Measurements from ENCODE around the gene MME.

MME gene

DNA sequence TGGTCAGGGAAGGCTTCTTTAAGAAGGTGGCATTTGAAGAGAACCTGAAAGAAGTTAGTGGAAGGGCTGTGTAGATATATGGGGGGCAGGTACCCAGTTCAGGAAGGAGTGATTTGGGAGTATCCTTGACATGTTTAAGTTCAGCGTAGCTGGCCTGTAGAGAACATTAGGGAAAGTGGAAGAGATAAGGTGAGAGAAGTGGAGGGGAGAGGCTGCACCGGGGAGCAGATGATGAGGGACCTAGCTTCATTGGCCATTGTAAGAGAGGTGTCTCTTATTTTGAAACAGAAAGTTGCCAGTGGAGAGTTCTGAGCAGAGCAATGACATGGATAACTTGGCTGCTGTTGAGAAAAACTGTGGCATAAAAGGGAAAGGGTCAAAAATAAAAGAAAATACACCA lies 44.6 kb upstream of the MME start:
- Histone ChIP-seq H3K4me2 (no peak overlapping the region), H3K27ac (no peak overlapping the region), H3K4me1 (ENCODE audit: low read depth, poor library complexity, severe bottlenecking) (peaks cover 8% of the 10 kb centered on the region), H3K4me3 (IDR thresholded peaks at IDR 0.05; ENCODE audit: insufficient read depth, low read depth, low read length) (no peak overlapping the region), H2AFZ (ENCODE audit: low read depth) (no peak overlapping the region), H3K79me2 (ENCODE audit: insufficient read depth, low read depth) (no peaks in the 10 kb centered on the region), H3K9ac (no peak overlapping the region), H3K36me3 (ENCODE audit: insufficient read depth) (no peaks in the 10 kb centered on the region), H3K27me3 (ENCODE audit: insufficient read depth, low read depth) (no peaks in the 10 kb centered on the region), H4K20me1 (ENCODE audit: insufficient read depth) (no peaks in the 10 kb centered on the region)
- TF ChIP-seq CTCF (conservative IDR thresholded peaks at IDR 0.05; ENCODE audit: low read depth, low read length), result no peak

DNA sequence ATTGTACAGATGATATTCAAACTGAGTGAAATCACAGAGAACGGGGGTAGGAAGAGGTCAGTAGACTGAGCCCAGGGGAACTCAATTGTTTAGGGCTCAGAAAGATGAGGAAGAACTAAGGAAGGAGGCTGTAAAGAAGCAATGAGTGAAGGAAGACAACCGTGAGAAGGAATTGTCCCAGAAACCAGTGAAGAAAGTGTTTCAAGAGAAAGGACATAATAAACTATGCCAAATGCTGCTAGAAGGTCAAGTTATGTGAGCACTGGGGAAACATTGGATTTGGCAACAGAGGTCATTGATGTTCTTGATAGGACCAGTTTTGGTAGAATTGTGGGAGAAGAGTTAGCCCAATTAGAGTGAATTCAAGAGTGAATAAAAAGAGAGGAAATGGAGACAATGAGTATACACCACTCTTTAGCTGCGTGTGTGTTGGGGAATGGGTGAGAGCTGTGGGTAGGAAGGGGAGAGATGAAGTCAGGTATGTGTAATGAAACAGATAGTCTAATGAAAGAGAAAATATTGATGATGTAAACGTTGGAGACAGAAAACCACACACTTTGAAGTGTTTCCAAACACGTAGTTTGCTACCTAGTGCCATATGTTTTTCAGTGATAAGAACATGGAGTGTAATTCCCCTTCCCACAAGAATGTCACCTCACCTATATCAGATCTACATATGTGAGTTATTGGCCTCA lies 42.5 kb upstream of the MME start:
- Histone ChIP-seq H3K4me2 (no peak overlapping the region), H3K79me2 (ENCODE audit: insufficient read depth, low read depth) (no peaks in the 10 kb centered on the region), H3K36me3 (ENCODE audit: insufficient read depth) (no peaks in the 10 kb centered on the region), H4K20me1 (ENCODE audit: insufficient read depth) (no peaks in the 10 kb centered on the region), H3K27me3 (ENCODE audit: insufficient read depth, low read depth) (no peaks in the 10 kb centered on the region), H3K4me3 (IDR thresholded peaks at IDR 0.05; ENCODE audit: insufficient read depth, low read depth, low read length) (no peak overlapping the region), H2AFZ (ENCODE audit: low read depth) (no peak overlapping the region), H3K27ac (no peak overlapping the region), H3K4me1 (ENCODE audit: low read depth, poor library complexity, severe bottlenecking) (peaks cover 8% of the 10 kb centered on the region), H3K9ac (no peak overlapping the region)
- no peak for TF ChIP-seq CTCF (conservative IDR thresholded peaks at IDR 0.05; ENCODE audit: low read depth, low read length)

GRCh38 chr3:155038203-155038554 lies 41.9 kb upstream of the MME start:
- no peak overlapping the region for H2AFZ ChIP-seq (ENCODE audit: low read depth)
- no peak for TF ChIP-seq CTCF (conservative IDR thresholded peaks at IDR 0.05; ENCODE audit: low read depth, low read length)
- no peak overlapping the region for H3K4me3 ChIP-seq (IDR thresholded peaks at IDR 0.05; ENCODE audit: insufficient read depth, low read depth, low read length)

GRCh38 chr3:155046935-155047334 lies 33.2 kb upstream of the MME start:
- Histone ChIP-seq H3K4me1 (ENCODE audit: low read depth, poor library complexity, severe bottlenecking) (no peaks in the 10 kb centered on the region), H4K20me1 (ENCODE audit: insufficient read depth) (no peaks in the 10 kb centered on the region), H3K4me2 (no peak overlapping the region), H3K36me3 (ENCODE audit: insufficient read depth) (no peaks in the 10 kb centered on the region), H3K79me2 (ENCODE audit: insufficient read depth, low read depth) (no peaks in the 10 kb centered on the region), H3K27me3 (ENCODE audit: insufficient read depth, low read depth) (no peaks in the 10 kb centered on the region), H2AFZ (ENCODE audit: low read depth) (no peak overlapping the region), H3K27ac (no peak overlapping the region), H3K9ac (no peak overlapping the region), H3K4me3 (IDR thresholded peaks at IDR 0.05; ENCODE audit: insufficient read depth, low read depth, low read length) (no peak overlapping the region)
- TF ChIP-seq CTCF (conservative IDR thresholded peaks at IDR 0.05; ENCODE audit: low read depth, low read length), result no peak

More at GRCh38 chr3:155038203-155038554, 41.9 kb upstream of the MME start:
- Histone ChIP-seq H3K36me3 (ENCODE audit: insufficient read depth) (no peaks in the 10 kb centered on the region), H3K79me2 (ENCODE audit: insufficient read depth, low read depth) (no peaks in the 10 kb centered on the region), H3K27me3 (ENCODE audit: insufficient read depth, low read depth) (no peaks in the 10 kb centered on the region), H4K20me1 (ENCODE audit: insufficient read depth) (no peaks in the 10 kb centered on the region), H3K9ac (no peak overlapping the region), H3K27ac (no peak overlapping the region), H3K4me1 (ENCODE audit: low read depth, poor library complexity, severe bottlenecking) (peaks cover 8% of the 10 kb centered on the region), H3K4me2 (no peak overlapping the region)

Data from KMS-11 (cell line).